ENCODE measurements around the gene CERS4.
"Not testable (repeated sequence)": the region's sequence is repeated elsewhere in the genome, so short reads cannot be mapped to it uniquely, and the experiment has no call there.

CERS4 gene

GRCh38 chr19:8210421-8211101, 1.4 kb downstream of the CERS4 start:
- DNase-seq (ENCODE audit: low read depth, low spot score), result no peak

DNA sequence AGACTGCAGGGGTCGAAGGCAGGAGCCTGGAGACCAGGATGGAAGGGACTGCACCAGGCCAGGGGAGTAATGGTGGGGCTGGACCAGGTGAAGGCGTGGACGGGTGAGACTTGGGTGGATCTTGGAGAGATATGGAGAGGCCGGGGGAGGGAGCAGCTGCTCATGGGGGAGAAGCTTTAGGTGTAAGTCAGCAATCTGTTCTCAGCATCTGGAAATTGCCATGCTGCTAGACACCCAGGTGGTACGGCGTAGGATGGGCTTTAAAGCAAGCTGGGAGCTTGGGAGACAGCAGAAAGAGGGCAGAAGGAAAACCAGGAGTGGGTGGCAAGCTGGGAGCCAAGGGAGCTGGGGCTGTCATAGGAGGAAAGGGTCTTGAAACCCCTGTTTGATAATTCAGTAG, 3.0 kb downstream of the CERS4 start:
- DNase-seq (ENCODE audit: low read depth, low spot score), result no peak

DNA sequence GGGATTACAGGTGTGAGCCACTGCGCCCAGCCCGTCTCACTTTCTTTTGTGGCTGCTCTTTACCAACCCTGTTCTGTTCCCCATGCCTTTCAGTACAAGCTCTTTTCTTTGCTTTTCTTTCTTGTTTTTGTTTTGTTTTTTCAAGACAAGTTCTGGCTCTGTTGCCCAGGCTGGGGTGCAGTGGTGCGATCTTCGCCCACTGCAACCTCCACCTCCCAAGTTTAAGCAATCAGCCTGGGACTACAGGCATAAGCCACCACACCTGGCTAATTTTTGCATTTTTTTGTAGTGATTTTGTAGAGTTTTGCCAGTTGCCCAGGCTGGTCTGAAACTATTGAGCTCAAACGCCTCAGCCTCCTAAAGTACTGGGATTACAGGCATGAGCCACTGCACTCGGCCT, 3.7 kb downstream of the CERS4 start:
- DNase-seq (ENCODE audit: low read depth, low spot score), result no peak

GRCh38 chr19:8213827-8214672, 4.9 kb downstream of the CERS4 start:
- no peak for DNase-seq (ENCODE audit: low read depth, low spot score)

- no peak for DNase-seq (ENCODE audit: low read depth, low spot score)
Observed at GRCh38 chr19:8214802-8215201, 5.6 kb downstream of the CERS4 start.

GRCh38 chr19:8215783-8216182, 6.6 kb downstream of the CERS4 start:
- DNase-seq (ENCODE audit: low read depth, low spot score), result no peak

GRCh38 chr19:8216357-8216756, 7.2 kb downstream of the CERS4 start:
- DNase-seq (ENCODE audit: low read depth, low spot score), result no peak

- DNase-seq (ENCODE audit: low read depth, low spot score), result not testable (repeated sequence)
Observed at GRCh38 chr19:8218127-8218526, 9.0 kb downstream of the CERS4 start.

DNA sequence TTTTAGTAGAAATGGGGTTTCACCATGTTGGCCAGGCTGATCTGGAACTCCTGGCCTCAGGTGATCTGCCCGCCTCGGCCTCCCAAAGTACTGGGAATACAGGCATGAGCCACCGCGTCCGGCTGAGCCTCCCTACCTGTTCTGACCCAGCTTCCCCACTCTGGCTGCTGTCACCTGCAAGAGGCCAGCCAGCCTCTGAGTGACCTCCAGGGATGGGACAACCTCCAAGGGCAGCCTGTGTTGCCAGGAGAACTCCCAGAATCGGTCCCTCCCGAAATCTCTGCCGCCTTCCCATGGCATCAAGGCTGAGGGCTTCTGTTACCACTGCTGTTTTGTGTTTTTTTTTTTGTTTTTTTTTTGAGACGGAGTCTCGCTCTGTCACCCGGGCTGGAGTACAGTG, 11.3 kb downstream of the CERS4 start:
- DNase-seq (ENCODE audit: low read depth, low spot score), result no peak

GRCh38 chr19:8221161-8221560, 12.0 kb downstream of the CERS4 start:
- DNase-seq (ENCODE audit: low read depth, low spot score), result peak; percentile 21

DNA sequence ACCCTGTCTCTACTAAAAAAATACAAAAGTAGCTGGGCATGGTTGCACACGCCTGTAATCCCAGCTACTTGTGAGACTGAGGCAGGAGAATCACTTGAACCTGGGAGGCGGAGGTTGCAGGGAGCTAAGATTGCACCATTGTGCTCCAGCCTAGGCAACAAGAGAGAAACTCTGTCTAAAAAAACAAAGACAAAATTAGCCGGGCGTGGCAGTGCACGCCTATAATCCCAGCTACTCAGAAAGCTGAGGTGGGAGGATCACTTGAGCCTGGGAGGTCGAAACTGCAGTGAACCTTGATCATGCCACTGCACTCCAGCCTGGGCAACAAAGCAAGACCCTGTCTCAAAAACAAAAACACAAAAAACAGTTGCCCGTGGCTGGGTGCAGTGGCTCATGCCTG, 14.3 kb downstream of the CERS4 start:
- not testable (repeated sequence) for DNase-seq (ENCODE audit: low read depth, low spot score)

DNA sequence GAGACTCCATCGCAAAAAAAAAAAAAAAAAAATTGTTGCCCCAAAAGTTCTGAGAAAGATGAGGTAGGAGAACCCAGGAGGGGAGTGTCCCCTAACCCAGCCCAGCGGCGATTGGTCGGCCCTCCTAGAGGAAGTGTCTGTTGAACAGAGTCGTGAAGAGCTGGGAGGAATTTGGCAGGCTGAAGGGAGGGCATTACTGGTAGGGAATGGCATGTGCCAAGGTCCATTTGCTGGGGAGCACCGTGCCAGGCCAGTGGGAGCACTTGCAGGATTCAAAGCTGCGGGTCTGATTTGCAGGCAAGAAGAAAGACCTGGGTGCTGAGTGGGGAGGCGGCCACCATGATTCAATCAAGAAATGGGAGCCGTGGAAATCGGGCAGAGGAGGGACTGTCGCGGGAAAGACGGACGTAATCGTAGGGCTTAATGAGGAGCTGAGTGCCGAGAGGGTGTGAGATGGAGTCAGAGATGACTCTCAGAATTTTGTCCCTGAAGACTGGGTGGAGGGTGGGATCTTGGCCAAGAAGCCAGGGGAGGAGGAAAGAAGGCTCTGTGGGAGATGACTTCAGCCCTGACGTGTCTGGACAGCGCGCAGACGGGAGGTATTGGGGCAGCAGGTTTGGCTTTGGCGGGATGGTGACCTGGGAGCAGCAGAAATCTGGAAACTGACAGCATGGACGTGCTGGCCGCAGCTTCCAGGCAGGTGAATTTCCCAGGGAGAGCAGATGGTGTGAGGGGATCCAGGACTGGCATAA, 15.4 kb downstream of the CERS4 start:
- no peak for DNase-seq (ENCODE audit: low read depth, low spot score)

DNA sequence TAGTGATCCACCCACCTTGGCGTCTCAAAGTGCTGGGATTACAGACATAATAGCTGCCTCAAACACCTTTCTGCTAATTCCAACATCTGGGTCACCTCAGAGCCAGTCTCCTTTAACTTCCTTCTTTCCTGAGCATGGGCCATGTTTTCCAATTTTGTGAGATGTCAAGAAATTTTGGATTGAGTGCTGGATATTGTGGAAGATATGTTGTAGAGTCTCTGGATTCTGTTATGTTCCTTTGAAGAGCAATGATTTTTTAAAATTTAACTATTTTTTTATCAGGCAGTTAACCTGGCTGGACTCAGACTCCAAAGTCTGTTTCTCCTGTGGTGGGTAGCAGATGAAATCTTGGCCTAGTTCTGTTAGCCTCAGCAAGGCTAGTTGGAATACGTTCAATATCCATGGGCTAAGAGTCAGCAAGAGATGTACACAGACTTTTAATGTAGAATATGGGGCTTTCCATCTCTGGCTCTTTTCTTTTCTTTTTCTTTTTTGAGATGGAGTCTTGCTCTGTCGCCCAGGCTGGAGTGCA, 22.0 kb downstream of the CERS4 start:
- no peak for DNase-seq (ENCODE audit: low read depth, low spot score)

DNA sequence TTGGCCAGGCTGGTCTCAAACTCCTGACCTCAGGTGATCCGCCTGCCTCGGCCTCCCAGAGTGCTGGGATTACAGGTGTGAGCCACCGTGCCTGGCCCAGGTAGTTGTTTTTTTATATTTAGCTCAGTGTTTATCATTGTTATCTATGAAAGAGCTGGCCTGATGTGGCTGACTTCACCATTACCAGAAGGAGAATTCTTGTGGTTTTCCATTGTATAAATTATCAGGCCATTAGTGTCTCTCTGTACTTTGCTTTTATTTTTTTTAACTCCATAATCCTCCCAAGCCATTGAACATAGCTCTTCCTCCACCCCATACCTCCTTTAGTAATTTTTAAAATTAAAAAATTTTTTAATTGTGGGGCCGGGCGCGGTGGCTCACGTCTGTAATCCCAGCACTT, 24.2 kb downstream of the CERS4 start:
- DNase-seq (ENCODE audit: low read depth, low spot score), result peak; percentile 44

DNA sequence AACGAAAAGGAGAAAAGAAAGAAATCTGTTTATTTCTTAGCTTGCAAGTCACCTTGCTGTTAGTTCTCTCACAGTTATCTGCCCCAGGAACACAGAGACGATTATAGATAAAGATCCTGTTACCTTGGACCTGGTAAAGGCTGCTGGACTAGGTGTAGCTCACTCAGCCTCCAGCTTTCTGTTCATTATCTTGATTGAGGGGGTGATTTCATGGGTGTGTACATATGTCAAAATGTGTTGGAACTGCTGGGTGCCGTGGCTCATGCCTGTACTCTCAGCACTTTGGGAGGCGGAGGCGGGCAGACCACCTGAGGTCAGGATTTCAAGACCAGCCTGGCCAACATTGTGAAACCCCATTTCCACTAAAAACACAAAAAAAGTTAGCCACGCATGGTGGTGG, 27.9 kb downstream of the CERS4 start:
- no peak for DNase-seq (ENCODE audit: low read depth, low spot score)

- no peak for DNase-seq (ENCODE audit: low read depth, low spot score)
Observed at GRCh38 chr19:8238251-8238650, 29.1 kb downstream of the CERS4 start.

GRCh38 chr19:8239528-8240273, 30.5 kb downstream of the CERS4 start:
- DNase-seq (ENCODE audit: low read depth, low spot score), result no peak

DNA sequence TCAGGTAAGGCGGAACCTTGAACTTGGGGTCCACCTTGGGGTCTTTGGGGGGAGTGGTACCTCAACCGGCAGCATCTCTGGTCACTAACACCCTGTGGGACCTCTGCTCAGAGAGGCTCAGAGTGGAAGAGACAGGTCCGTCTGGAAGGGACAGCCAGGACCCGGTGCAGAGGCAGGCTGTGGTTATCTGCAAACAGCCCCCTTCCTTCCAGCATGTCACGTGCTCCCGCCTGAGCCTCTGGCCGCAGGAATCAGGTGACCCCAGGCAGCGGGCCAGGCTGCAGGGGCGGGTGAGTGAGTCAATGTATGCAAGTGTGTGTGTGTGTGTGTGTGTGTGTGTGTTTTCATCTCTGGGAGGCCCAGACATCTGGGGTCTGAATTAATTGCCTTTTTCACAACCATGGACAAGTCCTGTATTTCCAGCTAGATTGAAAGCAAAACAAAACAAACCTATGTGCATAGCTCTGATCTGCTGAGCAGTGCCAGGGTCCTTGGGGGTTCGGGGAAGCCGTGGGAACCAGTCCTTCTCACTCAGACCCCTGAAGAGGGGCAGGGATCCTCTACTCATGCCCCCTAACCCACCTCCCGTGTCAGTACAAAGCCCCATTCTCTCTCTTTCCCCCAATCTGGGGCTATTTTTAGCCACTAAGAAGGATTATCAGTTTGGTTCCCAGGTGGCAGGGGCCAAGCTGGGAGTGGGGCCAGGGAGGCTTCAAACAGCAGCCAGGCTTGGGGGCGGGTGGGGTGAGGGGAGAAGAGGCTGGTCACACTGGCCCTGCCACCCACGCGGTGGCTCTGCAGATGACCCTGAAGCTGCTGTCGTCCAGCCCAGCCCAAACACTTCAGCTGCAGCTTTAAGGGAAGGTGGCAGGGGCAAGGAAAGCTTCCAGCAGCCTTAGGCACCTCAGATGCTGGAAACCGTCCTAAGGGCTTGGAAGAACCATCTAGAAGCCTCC, 31.4 kb downstream of the CERS4 start:
- peak; percentile 97 for DNase-seq (ENCODE audit: low read depth, low spot score)

DNA sequence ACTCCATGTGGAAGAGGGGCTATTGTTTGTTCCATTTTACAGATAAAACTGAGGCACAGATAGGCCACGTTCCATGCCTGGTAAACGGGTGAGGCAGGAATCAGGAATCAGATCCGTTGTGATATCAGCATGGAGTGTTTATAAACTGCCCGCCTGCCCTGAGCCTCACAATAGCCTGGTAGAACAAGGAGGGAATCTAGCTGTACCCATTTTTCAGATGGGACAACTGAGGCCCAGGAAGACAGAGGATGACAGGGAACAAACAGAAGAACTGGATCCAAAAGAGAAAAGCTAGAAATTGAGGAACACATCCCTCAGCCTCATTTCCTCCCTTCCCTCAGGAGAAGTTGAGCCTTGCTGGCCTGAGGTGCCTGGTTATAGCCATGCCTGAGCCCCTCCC, 32.5 kb downstream of the CERS4 start:
- DNase-seq (ENCODE audit: low read depth, low spot score), result no peak

- DNase-seq (ENCODE audit: low read depth, low spot score), result no peak
Observed at GRCh38 chr19:8242211-8242821, 33.1 kb downstream of the CERS4 start.

All from astrocyte of the hippocampus (primary cell).